MM.1S (cell line): ENCODE data around the gene LILRA2.

Experiments used
- CTCF ChIP-seq: fragments of 300-600 bp; sonication (generic); IDR thresholded peaks from 2 replicates; pipeline ENCODE4 v1.5.1; 2016; ENCODE audit warnings: antibody characterized with exemption, low read length, mixed read lengths
- EZH2 ChIP-seq: fragments of 300-600 bp; sonication (generic); optimal IDR thresholded peaks from 2 replicates; pipeline ENCODE3; 2017; ENCODE audit warnings: low read depth, mild to moderate bottlenecking, antibody characterized with exemption, low read length, mixed read lengths

- TF ChIP-seq CTCF = no peak
- no peak for TF ChIP-seq EZH2
Measured at GRCh38 chr19:54620464-54620863, 46.9 kb downstream of the LILRA2 start.
